PC-3 (cell line): ENCODE results near the gene MACROD1. TPM values are rescaled to one million over a fixed set of nuclear protein-coding genes. Genes with fewer than 3 reads are reported as not detected.

ENCODE experiments used
- ATAC-seq: fragments of 200-7000 bp; cut with Tn5 transposase; 2 replicates; pipeline ENCODE4 v1.9.1; 2020; ENCODE audit warnings: mild to moderate bottlenecking, moderate library complexity
- BruUV-seq: library from RNA; stranded (reverse); fragments of 400-500 nt; replicated peaks from 2 replicates; lab custom pipeline; 2021; lab: Mats Ljungman, UMichigan
- CTCF ChIA-PET: fragments of 300-600 bp; sonication (Branson Sonifier 250); formaldehyde crosslinking; loops from one replicate; lab custom pipeline; 2022; ENCODE audit warnings: antibody characterized with exemption; lab: Charles Lee
- POLR2A ChIA-PET: fragments of 300-600 bp; sonication (Branson Sonifier 250); formaldehyde crosslinking; loops from one replicate; lab custom pipeline; 2022; ENCODE audit warnings: antibody characterized with exemption; ENCODE audit not compliant: unreplicated experiment; lab: Charles Lee
- DNase-seq: peaks from one replicate; pipeline ENCODE4 v3.0.0-alpha.2; 2015
- H2AFZ ChIP-seq: fragments of 300-600 bp; sonication (generic); 2 replicates; pipeline ENCODE4 v1.6.0; 2016; ENCODE audit warnings: antibody characterized with exemption, low read length
- H3F3A ChIP-seq: fragments of 300-600 bp; sonication (generic); one replicate; pipeline ENCODE4 v1.6.0; 2017; ENCODE audit warnings: antibody characterized with exemption, low read length, control low read depth, mild to moderate bottlenecking; ENCODE audit not compliant: unreplicated experiment
- H3K27ac ChIP-seq: fragments of 300-600 bp; sonication (generic); 2 replicates; pipeline ENCODE4 v1.5.1; 2016; ENCODE audit warnings: mild to moderate bottlenecking, low read length
- H3K27me3 ChIP-seq: fragments of 300-600 bp; sonication (generic); 2 replicates; pipeline ENCODE4 v1.6.1; 2016; ENCODE audit warnings: low read length, mixed read lengths
- H3K36me3 ChIP-seq: fragments of 300-600 bp; sonication (generic); 2 replicates; pipeline ENCODE4 v1.6.1; 2016; ENCODE audit warnings: low read depth, mixed run types, low read length, mixed read lengths
- H3K4me1 ChIP-seq: fragments of 300-600 bp; sonication (generic); 2 replicates; pipeline ENCODE4 v1.5.1; 2016; ENCODE audit warnings: low read length; ENCODE audit not compliant: insufficient read depth
- H3K4me2 ChIP-seq: fragments of 300-600 bp; sonication (generic); 2 replicates; pipeline ENCODE4 v1.6.0; 2016; ENCODE audit warnings: low read length
- H3K4me3 ChIP-seq: fragments of 300-600 bp; sonication (generic); 2 replicates; pipeline ENCODE4 v1.5.1; 2016; ENCODE audit warnings: mild to moderate bottlenecking, low read length, mixed read lengths
- H3K79me2 ChIP-seq: fragments of 300-600 bp; sonication (generic); 2 replicates; pipeline ENCODE4 v1.6.1; 2017; ENCODE audit warnings: low read length, mixed read lengths
- H3K9ac ChIP-seq: fragments of 300-600 bp; sonication (generic); 2 replicates; pipeline ENCODE4 v1.6.0; 2016; ENCODE audit warnings: mild to moderate bottlenecking, low read length
- H3K9me2 ChIP-seq: fragments of 300-600 bp; sonication (generic); replicated peaks from 2 replicates; pipeline ENCODE4 v1.6.1; 2016; ENCODE audit warnings: mixed run types, low read length, mixed read lengths
- H3K9me3 ChIP-seq: fragments of 300-600 bp; sonication (generic); 2 replicates; pipeline ENCODE4 v1.6.1; 2016; ENCODE audit warnings: low read length, mixed read lengths
- H4K20me1 ChIP-seq: fragments of 300-600 bp; sonication (generic); 2 replicates; pipeline ENCODE4 v1.6.1; 2016; ENCODE audit warnings: low read length, mixed read lengths
- EZH2 ChIP-seq: fragments of 300-600 bp; sonication (generic); IDR thresholded peaks from one replicate; pipeline ENCODE4 v1.6.1; 2017; ENCODE audit warnings: antibody characterized with exemption, mild to moderate bottlenecking, low read length; ENCODE audit not compliant: unreplicated experiment
- EZH2phosphoT487 ChIP-seq: fragments of 300-600 bp; sonication (generic); IDR thresholded peaks from 2 replicates; pipeline ENCODE4 v1.6.1; 2018; ENCODE audit warnings: mild to moderate bottlenecking, antibody characterized with exemption, low read length, borderline replicate concordance
- intact Hi-C: fragments of 100-400 bp; cut with micrococcal nuclease; formaldehyde crosslinking; loops from 2 replicates; pipeline ENCODE4 v1.9.0; 2023
- total RNA-seq: library from RNA; depleted of rRNA; stranded (reverse); fragments of >200 nt; gene quantifications from 2 replicates; pipeline ENCODE4 v1.2.3, GENCODE V29; 2014
- TF ChIP-seq, protein P1 (sequence below): fragments of 300-600 bp; sonication (generic); conservative IDR thresholded peaks from 2 replicates; pipeline ENCODE4 v1.5.1; 2017; ENCODE audit warnings: antibody characterized with exemption, low read depth, mild to moderate bottlenecking, low read length

The MACROD1 gene
- total RNA-seq, 1 experiment from 2014 or later: 71.4 TPM

DNA sequence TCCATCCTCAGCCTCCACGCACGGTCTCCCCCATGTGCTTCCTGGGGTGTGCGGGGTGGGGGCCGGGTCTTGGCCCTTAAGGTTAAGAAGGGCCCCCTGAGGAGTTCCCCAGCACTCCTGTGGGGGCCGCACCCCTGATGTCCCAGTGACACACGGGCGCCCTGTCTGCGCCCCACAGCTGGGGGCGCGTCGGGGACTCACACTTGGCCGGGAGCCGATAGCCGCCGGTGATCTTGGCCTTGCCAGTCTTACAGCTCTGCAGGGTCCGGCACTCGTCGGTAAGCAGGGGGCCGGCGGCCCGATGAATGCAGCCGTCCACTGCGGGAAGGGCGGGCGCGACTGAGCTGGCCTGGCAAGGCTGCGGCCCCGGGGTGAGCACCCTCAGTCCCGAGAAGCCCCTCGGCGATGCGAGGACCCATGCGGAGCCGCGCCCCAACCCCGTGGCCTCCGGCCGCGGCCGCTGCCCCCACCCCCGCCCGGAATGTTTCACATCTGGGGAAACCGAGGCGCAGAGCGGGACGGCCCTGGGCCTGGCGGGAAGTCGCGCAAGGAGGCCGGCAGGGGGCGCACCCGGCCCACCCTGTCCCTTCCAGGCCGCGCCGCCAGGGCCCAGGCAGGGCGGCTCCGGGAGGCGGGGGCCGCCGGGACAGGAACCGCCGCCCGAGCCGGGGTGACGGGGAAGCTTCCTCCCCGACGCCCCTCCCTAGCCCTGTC lies 165.7 kb downstream of the MACROD1 start:
- intact Hi-C loops: loop anchor here (2.0 kb wide), 1 partner anchor 153 kb away; no protein-coding TSS in a partner anchor
- no peak overlapping the region for H3K27ac ChIP-seq
- DNase-seq: peak; percentile 63
- peaks cover 13% of the 10 kb centered on the region; the same call in 1 of the 2 replicates for H3K4me1 ChIP-seq
- H4K20me1 ChIP-seq: no peaks in the 10 kb centered on the region
- CTCF ChIA-PET: interaction anchor here (0.6 to 1.6 kb wide), 4 partner anchors 149 to 1408 kb away, joined by 4 to 7 read pairs (median 4); partner anchors contain the start of gene TUT1
- H3K9me3 ChIP-seq: no peaks in the 10 kb centered on the region
- H2AFZ ChIP-seq: no peak overlapping the region
- H3K79me2 ChIP-seq: no peaks in the 10 kb centered on the region
- peak; percentile 50 for ATAC-seq
- H3K36me3 ChIP-seq: peaks cover 24% of the 10 kb centered on the region
- no TSS peak for BruUV-seq
- H3K9me2 ChIP-seq: no peaks in the 10 kb centered on the region
- TF ChIP-seq, protein P1, sequence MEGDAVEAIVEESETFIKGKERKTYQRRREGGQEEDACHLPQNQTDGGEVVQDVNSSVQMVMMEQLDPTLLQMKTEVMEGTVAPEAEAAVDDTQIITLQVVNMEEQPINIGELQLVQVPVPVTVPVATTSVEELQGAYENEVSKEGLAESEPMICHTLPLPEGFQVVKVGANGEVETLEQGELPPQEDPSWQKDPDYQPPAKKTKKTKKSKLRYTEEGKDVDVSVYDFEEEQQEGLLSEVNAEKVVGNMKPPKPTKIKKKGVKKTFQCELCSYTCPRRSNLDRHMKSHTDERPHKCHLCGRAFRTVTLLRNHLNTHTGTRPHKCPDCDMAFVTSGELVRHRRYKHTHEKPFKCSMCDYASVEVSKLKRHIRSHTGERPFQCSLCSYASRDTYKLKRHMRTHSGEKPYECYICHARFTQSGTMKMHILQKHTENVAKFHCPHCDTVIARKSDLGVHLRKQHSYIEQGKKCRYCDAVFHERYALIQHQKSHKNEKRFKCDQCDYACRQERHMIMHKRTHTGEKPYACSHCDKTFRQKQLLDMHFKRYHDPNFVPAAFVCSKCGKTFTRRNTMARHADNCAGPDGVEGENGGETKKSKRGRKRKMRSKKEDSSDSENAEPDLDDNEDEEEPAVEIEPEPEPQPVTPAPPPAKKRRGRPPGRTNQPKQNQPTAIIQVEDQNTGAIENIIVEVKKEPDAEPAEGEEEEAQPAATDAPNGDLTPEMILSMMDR: peak; percentile 60
- no peak for TF ChIP-seq EZH2phosphoT487
- TF ChIP-seq EZH2: no peak
- no peak overlapping the region for H3K9ac ChIP-seq
- H3K4me2 ChIP-seq: peak overlapping the region; percentile 73
- peak overlapping the region; percentile 43 for H3K4me3 ChIP-seq
- no peaks in the 10 kb centered on the region for H3F3A ChIP-seq
- H3K27me3 ChIP-seq: no peaks in the 10 kb centered on the region
- POLR2A ChIA-PET: no interaction called here

DNA sequence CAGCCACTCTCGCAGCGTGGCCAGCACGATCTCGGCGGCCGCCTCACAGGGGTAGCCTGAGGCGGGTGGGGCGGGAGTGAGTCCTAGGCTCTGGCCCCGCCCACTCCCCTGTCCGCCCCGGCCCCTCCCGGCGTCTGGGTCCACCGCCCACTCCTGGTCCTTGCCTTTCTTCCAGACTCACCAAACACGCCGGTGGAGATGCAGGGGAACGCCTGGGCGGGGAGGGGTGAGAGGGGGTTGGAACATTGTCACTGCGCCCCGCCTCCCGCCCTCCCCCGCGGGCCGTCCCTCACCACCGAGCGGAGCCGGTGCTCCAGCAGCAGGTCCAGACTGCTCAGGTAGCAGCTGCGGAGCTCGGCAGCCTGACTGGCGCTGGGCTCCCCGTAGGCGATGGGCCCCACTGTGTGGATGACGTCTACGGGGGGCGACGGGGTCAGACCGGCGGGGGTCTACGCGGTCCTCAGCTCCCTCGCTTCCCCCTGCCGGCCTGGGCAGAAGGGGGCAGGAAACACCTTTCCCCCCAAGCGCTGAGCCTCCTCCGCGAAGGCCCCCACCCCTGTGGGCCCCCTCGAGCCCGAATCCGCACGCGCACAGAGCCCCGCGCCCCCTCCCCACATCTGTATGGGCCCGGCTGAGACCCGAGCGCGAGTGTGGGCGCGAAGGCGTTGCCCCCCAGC lies 166.4 kb downstream of the MACROD1 start:
- Histone ChIP-seq H3K4me3 (peak overlapping the region; percentile 43), H4K20me1 (no peaks in the 10 kb centered on the region), H3K27ac (no peak overlapping the region), H3K4me2 (peak overlapping the region; percentile 73), H3K4me1 (peaks cover 13% of the 10 kb centered on the region; the same call in 1 of the 2 replicates), H2AFZ (no peak overlapping the region), H3F3A (no peaks in the 10 kb centered on the region), H3K9me2 (no peaks in the 10 kb centered on the region), H3K27me3 (no peaks in the 10 kb centered on the region), H3K9ac (no peak overlapping the region), H3K36me3 (peaks cover 26% of the 10 kb centered on the region), H3K9me3 (no peaks in the 10 kb centered on the region), H3K79me2 (no peaks in the 10 kb centered on the region)
- CTCF ChIA-PET: interaction anchor here (1.2 to 1.6 kb wide), 2 partner anchors 150 to 153 kb away, joined by 4 to 5 read pairs; no protein-coding TSS in a partner anchor
- TF ChIP-seq EZH2: no peak
- no peak for TF ChIP-seq EZH2phosphoT487
- TF ChIP-seq, protein P1: no peak
- ATAC-seq (peak; percentile 61), DNase-seq (peak; percentile 85)
- POLR2A ChIA-PET: no interaction called here
- no TSS peak for BruUV-seq
- intact Hi-C loops: loop anchor here (2.0 kb wide), 1 partner anchor 153 kb away; no protein-coding TSS in a partner anchor
